CD14-positive monocyte (primary cell): ENCODE results near the gene MGME1. TPM values are rescaled to one million over a fixed set of nuclear protein-coding genes. Genes with fewer than 3 reads are reported as not detected.

Experiments used
- DNase-seq, 3 donors: peaks; one replicate each; pipeline ENCODE4 v3.0.0-alpha.2; 2011 to 2022
- H2AFZ ChIP-seq: 2 replicates; pipeline ENCODE4 v1.6.0; 2012; ENCODE audit warnings: mild to moderate bottlenecking, low read depth, low read length, inconsistent platforms; ENCODE audit not compliant: insufficient read depth, poor library complexity, severe bottlenecking
- H3K27ac ChIP-seq, 2 donors: 1 replicate in 1 of 2; 2 replicates in 1 of 2; pipeline ENCODE4 v1.5.1; 2012 to 2013; ENCODE audit warnings: low read length in 2 of 2, control low read depth in 1 of 2, inconsistent platforms in 1 of 2, low read depth in 1 of 2, mild to moderate bottlenecking in 1 of 2
- H3K27me3 ChIP-seq, 2 donors: one replicate each; pipeline versions ENCODE4 v1.6.0 to v1.6.1; 2011 to 2013; ENCODE audit warnings: low read length in 2 of 2; ENCODE audit not compliant: control insufficient read depth in 2 of 2, insufficient read depth in 2 of 2
- H3K36me3 ChIP-seq, 2 donors: replicated peaks in 1 of 2; 1 replicate in 1 of 2; 2 replicates in 1 of 2; pipeline versions ENCODE4 v1.5.1 to v1.6.1; 2012 to 2013; ENCODE audit warnings: low read length in 2 of 2, control low read depth in 1 of 2, inconsistent platforms in 1 of 2, mild to moderate bottlenecking in 1 of 2; ENCODE audit not compliant: insufficient read depth in 2 of 2, control insufficient read depth in 1 of 2
- H3K4me1 ChIP-seq, 2 donors: 1 replicate in 1 of 2; 2 replicates in 1 of 2; pipeline versions ENCODE4 v1.5.1 to v1.6.1; 2012 to 2013; ENCODE audit warnings: low read length in 2 of 2, control low read depth in 1 of 2, inconsistent platforms in 1 of 2, mild to moderate bottlenecking in 1 of 2, moderate library complexity in 1 of 2; ENCODE audit not compliant: insufficient read depth in 2 of 2, control insufficient read depth in 1 of 2
- H3K4me2 ChIP-seq: replicated peaks from 2 replicates; pipeline ENCODE3; 2012; ENCODE audit warnings: low read length, moderate library complexity, mild to moderate bottlenecking; ENCODE audit not compliant: poor library complexity, severe bottlenecking; ENCODE audit errors: extremely low read depth
- H3K4me3 ChIP-seq, 3 experiments: fragments of 200-600 bp in 1 of 3; sonication (generic) in 1 of 3; replicated peaks in 1 of 3; 1 replicate in 2 of 3; 2 replicates in 1 of 3; pipeline ENCODE4 v1.5.1; 2011 to 2013; ENCODE audit warnings: low read length in 3 of 3, mild to moderate bottlenecking in 3 of 3, control low read depth in 2 of 3, low read depth in 2 of 3, inconsistent platforms in 1 of 3, moderate library complexity in 1 of 3
- H3K79me2 ChIP-seq: 2 replicates; pipeline ENCODE4 v1.6.0; 2012; ENCODE audit warnings: mild to moderate bottlenecking, control low read depth, inconsistent platforms, low read length, moderate library complexity; ENCODE audit not compliant: insufficient read depth
- H3K9ac ChIP-seq: 2 replicates; pipeline ENCODE4 v1.6.0; 2017; ENCODE audit warnings: low read length, mild to moderate bottlenecking; ENCODE audit not compliant: insufficient read depth, poor library complexity, severe bottlenecking
- H3K9me3 ChIP-seq, 2 donors: replicated peaks in 1 of 2; 1 replicate in 1 of 2; 2 replicates in 1 of 2; pipeline versions ENCODE4 v1.5.1 to v1.6.1; 2012 to 2013; ENCODE audit warnings: low read length in 2 of 2, control low read depth in 1 of 2; ENCODE audit not compliant: control insufficient read depth in 1 of 2, insufficient read depth in 1 of 2
- H4K20me1 ChIP-seq: 2 replicates; pipeline ENCODE4 v1.6.0; 2012; ENCODE audit warnings: mild to moderate bottlenecking, low read length, control low read depth, moderate library complexity; ENCODE audit not compliant: insufficient read depth
- H3K27ac Mint-ChIP-seq, 7 donors: one replicate each; pipeline ENCODE4 v1.8.0; 2020; ENCODE audit warnings: mild to moderate bottlenecking in 7 of 7, mixed read lengths in 7 of 7, moderate library complexity in 6 of 7, inconsistent platforms in 2 of 7
- H3K27me3 Mint-ChIP-seq, 3 donors: one replicate each; pipeline ENCODE4 v1.8.0; 2021 to 2022; ENCODE audit warnings: low read depth in 3 of 3, mild to moderate bottlenecking in 3 of 3, mixed read lengths in 3 of 3, moderate library complexity in 3 of 3, inconsistent platforms in 1 of 3
- H3K36me3 Mint-ChIP-seq, 2 donors: one replicate each; pipeline ENCODE4 v1.8.0; 2020; ENCODE audit warnings: mixed read lengths in 2 of 2, inconsistent platforms in 1 of 2, mild to moderate bottlenecking in 1 of 2
- H3K4me1 Mint-ChIP-seq: one replicate; pipeline ENCODE4 v1.8.0; 2020; ENCODE audit warnings: mild to moderate bottlenecking, mixed read lengths
- H3K4me3 Mint-ChIP-seq, 2 donors: one replicate each; pipeline ENCODE4 v1.8.0; 2020; ENCODE audit warnings: mild to moderate bottlenecking in 2 of 2, mixed read lengths in 2 of 2, moderate library complexity in 1 of 2
- H3K9me3 Mint-ChIP-seq, 7 donors: one replicate each; pipeline ENCODE4 v1.8.0; 2020 to 2022; ENCODE audit warnings: mixed read lengths in 7 of 7, mild to moderate bottlenecking in 6 of 7, moderate library complexity in 6 of 7, inconsistent platforms in 2 of 7
- WGBS: methylation state at CpG from one replicate; pipeline ENCODE4 v1.1.5; 2013; ENCODE audit warnings: missing lambda C conversion rate; ENCODE audit not compliant: insufficient coverage; 5-methylcytosine and 5-hydroxymethylcytosine counted together
- intact Hi-C, 2 donors: fragments of 100-400 bp; cut with micrococcal nuclease; formaldehyde crosslinking; loops; one replicate each; pipeline versions ENCODE4 v1.15.0 to v1.15.1; 2023
- polyA plus RNA-seq, 3 donors: library from polyadenylated mRNA; depleted of rRNA in 1 of 3; unstranded in 2 of 3; stranded (reverse) in 1 of 3; fragments of 300-500 nt in 2 of 3; fragments of >200 nt in 1 of 3; fragmentation: Illumina TruSeq in 2 of 3; gene quantifications; 1 replicate in 2 of 3; 2 replicates in 1 of 3; pipeline ENCODE4 v1.2.3, GENCODE V29; 2012 to 2021
- TF ChIP-seq, protein P1 (sequence below): fragments of 200-600 bp; IDR thresholded peaks from one replicate; pipeline ENCODE4 v1.8.0; 2022; ENCODE audit warnings: antibody characterized with exemption, mild to moderate bottlenecking

The MGME1 gene
- polyA plus RNA-seq, 3 donors: 2.5 to 20.1 (median 13.4) TPM

GRCh38 chr20:18030020-18030419 is 61.2 kb downstream of the MGME1 start:
- no peaks in the 10 kb centered on the region for H3K4me1 ChIP-seq
- no peak overlapping the region for H3K4me2 ChIP-seq
- intact Hi-C loops: no loop called here
- H3K9me3 ChIP-seq: no peaks in the 10 kb centered on the region
- H3K79me2 ChIP-seq: no peaks in the 10 kb centered on the region
- H3K36me3 Mint-ChIP-seq: no peaks in the 10 kb centered on the region
- DNase-seq: no peak
- H3K9me3 Mint-ChIP-seq: no peaks in the 10 kb centered on the region
- H3K27ac Mint-ChIP-seq: no peak overlapping the region
- WGBS: 100% methylated on average over 6 of the region's 8 CpGs
- H3K27ac ChIP-seq: no peak overlapping the region
- no peak overlapping the region for H3K4me3 ChIP-seq
- peaks cover 2 to 7% (median 4%) of the 10 kb centered on the region in 3 donors for H3K27me3 Mint-ChIP-seq
- H3K27me3 ChIP-seq: no peaks in the 10 kb centered on the region
- H3K36me3 ChIP-seq: no peaks in the 10 kb centered on the region
- H2AFZ ChIP-seq: no peak overlapping the region
- H3K4me1 Mint-ChIP-seq: no peaks in the 10 kb centered on the region
- no peak overlapping the region for H3K9ac ChIP-seq
- TF ChIP-seq, protein P1, sequence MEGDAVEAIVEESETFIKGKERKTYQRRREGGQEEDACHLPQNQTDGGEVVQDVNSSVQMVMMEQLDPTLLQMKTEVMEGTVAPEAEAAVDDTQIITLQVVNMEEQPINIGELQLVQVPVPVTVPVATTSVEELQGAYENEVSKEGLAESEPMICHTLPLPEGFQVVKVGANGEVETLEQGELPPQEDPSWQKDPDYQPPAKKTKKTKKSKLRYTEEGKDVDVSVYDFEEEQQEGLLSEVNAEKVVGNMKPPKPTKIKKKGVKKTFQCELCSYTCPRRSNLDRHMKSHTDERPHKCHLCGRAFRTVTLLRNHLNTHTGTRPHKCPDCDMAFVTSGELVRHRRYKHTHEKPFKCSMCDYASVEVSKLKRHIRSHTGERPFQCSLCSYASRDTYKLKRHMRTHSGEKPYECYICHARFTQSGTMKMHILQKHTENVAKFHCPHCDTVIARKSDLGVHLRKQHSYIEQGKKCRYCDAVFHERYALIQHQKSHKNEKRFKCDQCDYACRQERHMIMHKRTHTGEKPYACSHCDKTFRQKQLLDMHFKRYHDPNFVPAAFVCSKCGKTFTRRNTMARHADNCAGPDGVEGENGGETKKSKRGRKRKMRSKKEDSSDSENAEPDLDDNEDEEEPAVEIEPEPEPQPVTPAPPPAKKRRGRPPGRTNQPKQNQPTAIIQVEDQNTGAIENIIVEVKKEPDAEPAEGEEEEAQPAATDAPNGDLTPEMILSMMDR: no peak
- H4K20me1 ChIP-seq: no peaks in the 10 kb centered on the region
- H3K4me3 Mint-ChIP-seq: no peak overlapping the region

- Mint-ChIP-seq H3K4me1 (no peaks in the 10 kb centered on the region), H3K9me3 (no peaks in the 10 kb centered on the region), H3K27me3 (peaks cover 2 to 8% (median 4%) of the 10 kb centered on the region in 3 donors), H3K36me3 (no peaks in the 10 kb centered on the region), H3K4me3 (no peak overlapping the region), H3K27ac (no peak overlapping the region)
- no peaks in the 10 kb centered on the region for H3K79me2 ChIP-seq
- H4K20me1 ChIP-seq: no peaks in the 10 kb centered on the region
- H3K9ac ChIP-seq: no peak overlapping the region
- H3K27me3 ChIP-seq: no peaks in the 10 kb centered on the region
- H2AFZ ChIP-seq: no peak overlapping the region
- no peak overlapping the region for H3K4me3 ChIP-seq
- no peak overlapping the region for H3K27ac ChIP-seq
- no peak for DNase-seq
- 95% methylated on average over 13 of the region's 15 CpGs for WGBS
- H3K4me2 ChIP-seq: no peak overlapping the region
- TF ChIP-seq, protein P1: no peak
- H3K36me3 ChIP-seq: no peaks in the 10 kb centered on the region
- no peaks in the 10 kb centered on the region for H3K9me3 ChIP-seq
- intact Hi-C loops: no loop called here
- no peaks in the 10 kb centered on the region for H3K4me1 ChIP-seq
Measured at GRCh38 chr20:18031050-18031449, 62.2 kb downstream of the MGME1 start.
